BJ (cell line): Measurements from ENCODE around the gene ZNF845. TPM values are rescaled to one million over a fixed set of nuclear protein-coding genes. Genes with fewer than 3 reads are reported as not detected.

Source experiments
- CTCF ChIA-PET: fragments of 350-600 bp; formaldehyde crosslinking; extraction: SDS; loops from one replicate; lab custom pipeline; 2021; ENCODE audit warnings: antibody characterized with exemption, inconsistent platforms; lab: Yijun Ruan, JAX
- POLR2A ChIA-PET: fragments of 300-600 bp; sonication (Branson Sonifier 250); formaldehyde crosslinking; extraction: SDS; loops from one replicate; lab custom pipeline; 2021; ENCODE audit warnings: antibody characterized with exemption; lab: Charles Lee
- DNase-seq: peaks from one replicate; pipeline ENCODE4 v3.0.0-alpha.2; 2011; ENCODE audit warnings: low read depth
- H3K27me3 ChIP-seq: 2 replicates; pipeline ENCODE4 v1.6.0; 2011; ENCODE audit warnings: low read length; ENCODE audit not compliant: control insufficient read depth, insufficient read depth
- H3K36me3 ChIP-seq: 2 replicates; pipeline ENCODE4 v1.5.1; 2011; ENCODE audit warnings: low read length; ENCODE audit not compliant: control insufficient read depth, insufficient read depth
- H3K4me3 ChIP-seq: 2 replicates; pipeline ENCODE4 v1.5.1; 2011; ENCODE audit warnings: low read depth, mild to moderate bottlenecking, control low read depth, low read length
- polyA plus RNA-seq: library from polyadenylated mRNA; depleted of rRNA; stranded (reverse); fragments of >200 nt; gene quantifications from 2 replicates; pipeline ENCODE4 v1.2.3, GENCODE V29; 2011
- TF ChIP-seq, protein P1 (sequence below): IDR thresholded peaks from 2 replicates; pipeline ENCODE4 v1.5.1; 2011; ENCODE audit warnings: low read depth, mild to moderate bottlenecking, control low read depth, inconsistent platforms, low read length, moderate library complexity; ENCODE audit not compliant: insufficient read depth

The ZNF845 gene
- polyA plus RNA-seq, 1 experiment = 1.5 TPM

DNA sequence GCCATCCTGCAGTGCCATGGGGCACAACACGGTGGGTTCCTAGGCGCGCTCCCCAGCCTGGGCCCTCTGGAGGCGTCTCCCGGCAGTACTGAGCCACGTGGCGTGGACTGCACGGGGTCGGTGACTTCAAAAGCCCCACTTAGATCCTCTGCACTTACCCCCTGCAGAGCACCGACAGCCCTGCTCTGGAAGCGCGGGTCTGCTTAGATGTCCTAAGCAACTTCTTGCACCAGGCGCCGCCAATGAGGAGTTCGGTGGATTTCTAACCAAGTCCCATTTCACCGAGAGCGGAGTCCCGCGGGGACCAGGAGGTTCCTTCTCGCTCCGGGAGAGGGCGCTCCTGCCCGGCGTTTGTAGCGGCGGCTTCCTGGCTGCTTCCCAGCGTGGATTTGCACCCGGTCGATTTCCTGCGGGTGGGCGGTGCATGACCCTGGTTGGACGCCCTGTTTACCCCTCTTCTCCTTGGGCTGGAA is 25.2 kb upstream of the ZNF845 start:
- ChIA-PET CTCF (no interaction called here), POLR2A (no interaction called here)
- no peak for DNase-seq
- TF ChIP-seq, protein P1, sequence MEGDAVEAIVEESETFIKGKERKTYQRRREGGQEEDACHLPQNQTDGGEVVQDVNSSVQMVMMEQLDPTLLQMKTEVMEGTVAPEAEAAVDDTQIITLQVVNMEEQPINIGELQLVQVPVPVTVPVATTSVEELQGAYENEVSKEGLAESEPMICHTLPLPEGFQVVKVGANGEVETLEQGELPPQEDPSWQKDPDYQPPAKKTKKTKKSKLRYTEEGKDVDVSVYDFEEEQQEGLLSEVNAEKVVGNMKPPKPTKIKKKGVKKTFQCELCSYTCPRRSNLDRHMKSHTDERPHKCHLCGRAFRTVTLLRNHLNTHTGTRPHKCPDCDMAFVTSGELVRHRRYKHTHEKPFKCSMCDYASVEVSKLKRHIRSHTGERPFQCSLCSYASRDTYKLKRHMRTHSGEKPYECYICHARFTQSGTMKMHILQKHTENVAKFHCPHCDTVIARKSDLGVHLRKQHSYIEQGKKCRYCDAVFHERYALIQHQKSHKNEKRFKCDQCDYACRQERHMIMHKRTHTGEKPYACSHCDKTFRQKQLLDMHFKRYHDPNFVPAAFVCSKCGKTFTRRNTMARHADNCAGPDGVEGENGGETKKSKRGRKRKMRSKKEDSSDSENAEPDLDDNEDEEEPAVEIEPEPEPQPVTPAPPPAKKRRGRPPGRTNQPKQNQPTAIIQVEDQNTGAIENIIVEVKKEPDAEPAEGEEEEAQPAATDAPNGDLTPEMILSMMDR = peak; percentile 44
- Histone ChIP-seq H3K36me3 (no peaks in the 10 kb centered on the region), H3K27me3 (no peaks in the 10 kb centered on the region), H3K4me3 (no peak overlapping the region)

DNA sequence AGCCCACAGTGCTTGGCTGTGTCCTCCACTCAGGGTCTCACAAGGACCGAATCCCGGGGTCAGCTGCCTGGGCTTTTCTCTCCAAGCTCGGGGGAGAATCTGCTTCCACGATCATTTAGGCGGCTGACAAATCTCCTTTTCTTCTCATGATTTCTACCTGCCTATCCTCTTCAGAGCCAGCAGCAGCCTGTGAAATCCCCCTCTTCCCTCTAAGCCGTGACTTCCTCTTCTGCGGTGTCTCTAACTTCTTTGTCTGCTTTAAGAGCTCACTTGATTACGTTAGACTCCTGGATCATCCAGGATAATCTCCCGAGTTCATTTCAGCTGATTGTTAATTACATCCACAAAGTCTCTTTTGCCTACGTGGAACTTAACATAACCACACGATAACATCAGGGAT is 22.5 kb upstream of the ZNF845 start:
- no peak for DNase-seq
- TF ChIP-seq, protein P1 = no peak
- H3K27me3 ChIP-seq = no peaks in the 10 kb centered on the region
- no peak overlapping the region for H3K4me3 ChIP-seq
- ChIA-PET CTCF (no interaction called here), POLR2A (no interaction called here)
- H3K36me3 ChIP-seq = no peaks in the 10 kb centered on the region

DNA sequence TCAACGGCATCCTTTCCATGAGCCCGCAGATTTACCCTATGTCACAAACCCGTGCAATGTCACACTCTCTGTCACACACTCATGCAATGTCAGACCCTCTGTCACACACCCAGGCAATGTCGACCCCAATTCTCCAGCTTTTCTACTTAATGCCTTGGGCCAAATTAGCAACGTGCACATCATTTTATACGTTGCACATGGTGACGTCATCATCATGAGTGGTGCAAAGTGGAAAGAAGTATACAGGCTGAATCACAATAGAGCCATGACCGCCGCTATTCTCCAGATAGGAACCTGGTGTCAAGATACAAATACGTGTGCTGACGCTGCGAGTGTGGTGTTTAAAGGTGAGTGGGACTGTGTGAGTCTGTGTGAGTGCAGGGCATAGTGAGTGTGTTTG is 21.7 kb upstream of the ZNF845 start:
- H3K36me3 ChIP-seq = no peaks in the 10 kb centered on the region
- no peaks in the 10 kb centered on the region for H3K27me3 ChIP-seq
- ChIA-PET CTCF (no interaction called here), POLR2A (no interaction called here)
- no peak for DNase-seq
- TF ChIP-seq, protein P1 = no peak
- no peak overlapping the region for H3K4me3 ChIP-seq

DNA sequence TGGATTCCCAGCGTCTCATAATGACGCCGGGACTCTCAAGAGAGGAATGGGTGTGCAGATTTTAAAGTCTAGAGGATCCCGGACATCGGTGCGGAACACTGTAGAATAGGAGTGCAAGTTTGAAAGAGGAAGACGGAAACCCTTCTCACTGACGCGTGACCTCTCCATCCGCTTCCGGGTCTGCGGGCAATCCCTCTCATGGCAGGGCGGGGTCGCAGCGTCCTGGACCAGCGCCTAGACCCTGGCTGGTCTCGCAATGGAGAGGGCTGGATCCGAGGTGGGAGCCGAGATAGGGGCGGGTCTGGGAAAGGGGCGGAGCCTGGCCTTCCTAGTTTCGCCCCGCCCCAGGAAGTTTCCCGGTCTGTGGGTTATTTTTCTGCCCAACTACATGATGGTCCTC is 4.6 kb upstream of the ZNF845 start:
- TF ChIP-seq, protein P1 = no peak
- CTCF ChIA-PET = no interaction called here
- Histone ChIP-seq H3K4me3 (no peak overlapping the region), H3K36me3 (no peaks in the 10 kb centered on the region), H3K27me3 (no peaks in the 10 kb centered on the region)
- no peak for DNase-seq
- POLR2A ChIA-PET = no interaction called here

DNA sequence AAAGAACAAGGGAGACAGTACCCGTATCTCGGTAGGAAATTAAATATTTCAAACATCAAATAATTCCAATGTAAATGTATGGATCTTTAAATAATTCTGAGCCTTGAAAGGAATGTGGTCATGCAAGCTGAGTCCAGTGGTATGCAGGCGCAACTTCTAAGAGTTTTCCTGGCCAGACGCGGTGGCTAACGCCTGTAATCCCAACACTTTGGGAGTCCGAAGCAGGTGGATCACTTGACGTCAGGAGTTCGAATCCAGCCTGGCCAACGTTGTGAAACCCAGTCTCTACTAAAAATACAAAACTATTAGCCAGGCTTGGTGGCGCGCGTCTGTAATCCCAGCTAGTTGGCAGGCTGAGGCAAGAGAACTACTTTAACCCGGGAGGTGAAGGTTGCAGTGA is 1.1 kb upstream of the ZNF845 start:
- Histone ChIP-seq H3K36me3 (no peaks in the 10 kb centered on the region), H3K27me3 (no peaks in the 10 kb centered on the region), H3K4me3 (peak overlapping the region; percentile 70; the same call in 1 of the 2 replicates)
- TF ChIP-seq, protein P1 = no peak
- CTCF ChIA-PET = interaction anchor here (1.1 to 1.6 kb wide), 2 partner anchors 23 to 93 kb away, joined by 3 read pairs; no protein-coding TSS in a partner anchor
- POLR2A ChIA-PET = no interaction called here
- no peak for DNase-seq
